ENCODE measurements around the gene PAWR. TPM values are rescaled to one million over a fixed set of nuclear protein-coding genes. Genes with fewer than 3 reads are reported as not detected.

The PAWR gene
- total RNA-seq, 4 donors from 2014 or later: 86.7 to 174 (median 95.8) TPM

DNA sequence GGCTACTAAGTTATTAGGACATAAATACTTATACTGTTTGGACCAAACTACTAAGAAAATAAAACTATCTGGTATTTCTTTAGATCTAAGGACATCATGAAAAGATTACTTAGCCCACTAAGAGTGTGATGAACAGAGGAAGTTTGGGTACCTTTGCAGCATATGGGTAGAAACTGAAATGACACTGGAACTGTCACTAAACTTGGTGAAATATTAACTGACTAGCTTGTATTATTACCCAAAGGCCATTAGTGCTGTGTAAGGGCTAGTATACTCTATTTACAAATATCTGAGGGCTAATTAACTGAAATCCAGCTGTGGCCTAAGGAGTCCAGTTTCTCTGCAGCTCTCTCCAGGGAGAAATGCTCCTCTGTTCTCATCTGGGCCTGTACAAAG, 45.5 kb downstream of the PAWR start:
- TF ChIP-seq POLR2A (IDR thresholded peaks at IDR 0.05) (no peak), CTCF (IDR thresholded peaks at IDR 0.05) (no peak)
- peaks cover 0 to 9% (median 0%) of the 10 kb centered on the region in 4 donors for H3K4me1 ChIP-seq
- H3K9me3 ChIP-seq: no peaks in the 10 kb centered on the region
- no peaks in the 10 kb centered on the region for H3K27me3 ChIP-seq
- no peak for DNase-seq
- no peak overlapping the region for H3K4me3 ChIP-seq
- H3K36me3 ChIP-seq: no peaks in the 10 kb centered on the region
- H3K27ac ChIP-seq: no peak overlapping the region

GRCh38 chr12:79644274-79645234, 46.2 kb downstream of the PAWR start:
- Histone ChIP-seq H3K27me3 (no peaks in the 10 kb centered on the region), H3K4me3 (no peak overlapping the region), H3K4me1 (peaks cover 0 to 9% (median 0%) of the 10 kb centered on the region in 4 donors), H3K36me3 (no peaks in the 10 kb centered on the region), H3K27ac (no peak overlapping the region), H3K9me3 (no peaks in the 10 kb centered on the region)
- no peak for DNase-seq
- TF ChIP-seq POLR2A (IDR thresholded peaks at IDR 0.05): no peak
- no peak for TF ChIP-seq CTCF (IDR thresholded peaks at IDR 0.05)

- TF ChIP-seq CTCF (IDR thresholded peaks at IDR 0.05): no peak
- TF ChIP-seq POLR2A (IDR thresholded peaks at IDR 0.05): no peak
- Histone ChIP-seq H3K27me3 (no peaks in the 10 kb centered on the region), H3K36me3 (no peaks in the 10 kb centered on the region), H3K4me1 (peaks cover 0 to 9% (median 0%) of the 10 kb centered on the region in 4 donors), H3K9me3 (no peaks in the 10 kb centered on the region), H3K27ac (no peak overlapping the region), H3K4me3 (no peak overlapping the region)
- no peak for DNase-seq
These were observed 46.9 kb downstream of the PAWR start for GRCh38 chr12:79643821-79644220.

DNA sequence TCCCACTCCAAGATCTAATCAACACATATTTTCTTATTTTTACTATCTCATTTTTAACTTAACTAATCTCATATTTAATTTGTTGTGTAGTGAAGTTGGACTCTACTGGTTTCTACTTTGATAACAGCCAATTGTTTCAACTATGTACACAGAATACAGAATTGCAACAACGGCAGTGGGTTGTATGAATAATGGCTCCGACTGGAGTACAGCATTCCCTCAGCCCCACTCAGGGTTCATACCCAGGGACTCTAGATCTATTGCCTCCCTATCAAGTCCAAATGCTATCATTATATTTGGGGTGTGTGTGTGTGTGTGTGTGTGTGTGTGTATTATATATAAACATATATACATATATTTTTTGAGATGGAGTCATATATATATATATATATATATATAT, 52.3 kb downstream of the PAWR start:
- H3K9me3 ChIP-seq: no peaks in the 10 kb centered on the region
- no peak for DNase-seq
- TF ChIP-seq POLR2A (IDR thresholded peaks at IDR 0.05) (no peak), CTCF (IDR thresholded peaks at IDR 0.05) (no peak)
- no peaks in the 10 kb centered on the region for H3K36me3 ChIP-seq
- peaks cover 0 to 5% (median 0%) of the 10 kb centered on the region in 4 donors for H3K4me1 ChIP-seq
- H3K27ac ChIP-seq: no peak overlapping the region
- no peaks in the 10 kb centered on the region for H3K27me3 ChIP-seq
- no peak overlapping the region for H3K4me3 ChIP-seq

- TF ChIP-seq CTCF (IDR thresholded peaks at IDR 0.05) (no peak), POLR2A (IDR thresholded peaks at IDR 0.05) (no peak)
- H3K4me3 ChIP-seq: no peak overlapping the region
- no peak for DNase-seq
- H3K27ac ChIP-seq: no peak overlapping the region
- H3K27me3 ChIP-seq: no peaks in the 10 kb centered on the region
- no peaks in the 10 kb centered on the region for H3K9me3 ChIP-seq
- no peaks in the 10 kb centered on the region for H3K36me3 ChIP-seq
- no peaks in the 10 kb centered on the region for H3K4me1 ChIP-seq
These were observed 53.7 kb downstream of the PAWR start for GRCh38 chr12:79637093-79637492.

Data from Peyer's patch (tissue), 4 donors.